ENCODE results near the gene MGST1. TPM values are rescaled to one million over a fixed set of nuclear protein-coding genes. Genes with fewer than 3 reads are reported as not detected.

The MGST1 gene
- polyA plus RNA-seq, 5 donors, result 69.6 to 83.3 (median 73.8) TPM

Other genes with a start within 250 kb of the MGST1 start
- gene SLC15A5, start 70.0 kb upstream of the MGST1 start, polyA plus RNA-seq (ENCODE audit: insufficient read depth in 1 of 5, insufficient read length in 5 of 5, low replicate concordance in 1 of 5), result under 1 TPM in 2 of 5 donors, not detected in 3; 0.04 to 0.08 TPM